ENCODE measurements around the gene FGFBP3. TPM values are rescaled to one million over a fixed set of nuclear protein-coding genes. Genes with fewer than 3 reads are reported as not detected.

Gene FGFBP3
- total and polyA plus RNA-seq, 8 donors = 0.76 to 4.2 (median 3.6) TPM

- DNase-seq = no peak
- H3K27ac ChIP-seq = no peak overlapping the region
- H3K4me3 ChIP-seq = no peak overlapping the region
- TF ChIP-seq, protein P1, sequence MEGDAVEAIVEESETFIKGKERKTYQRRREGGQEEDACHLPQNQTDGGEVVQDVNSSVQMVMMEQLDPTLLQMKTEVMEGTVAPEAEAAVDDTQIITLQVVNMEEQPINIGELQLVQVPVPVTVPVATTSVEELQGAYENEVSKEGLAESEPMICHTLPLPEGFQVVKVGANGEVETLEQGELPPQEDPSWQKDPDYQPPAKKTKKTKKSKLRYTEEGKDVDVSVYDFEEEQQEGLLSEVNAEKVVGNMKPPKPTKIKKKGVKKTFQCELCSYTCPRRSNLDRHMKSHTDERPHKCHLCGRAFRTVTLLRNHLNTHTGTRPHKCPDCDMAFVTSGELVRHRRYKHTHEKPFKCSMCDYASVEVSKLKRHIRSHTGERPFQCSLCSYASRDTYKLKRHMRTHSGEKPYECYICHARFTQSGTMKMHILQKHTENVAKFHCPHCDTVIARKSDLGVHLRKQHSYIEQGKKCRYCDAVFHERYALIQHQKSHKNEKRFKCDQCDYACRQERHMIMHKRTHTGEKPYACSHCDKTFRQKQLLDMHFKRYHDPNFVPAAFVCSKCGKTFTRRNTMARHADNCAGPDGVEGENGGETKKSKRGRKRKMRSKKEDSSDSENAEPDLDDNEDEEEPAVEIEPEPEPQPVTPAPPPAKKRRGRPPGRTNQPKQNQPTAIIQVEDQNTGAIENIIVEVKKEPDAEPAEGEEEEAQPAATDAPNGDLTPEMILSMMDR (IDR thresholded peaks at IDR 0.05) = no peak
- intact Hi-C loops (cut with DNase I) = no loop called here
- H3K36me3 ChIP-seq = no peaks in the 10 kb centered on the region
- no peaks in the 10 kb centered on the region for H3K9me3 ChIP-seq
- H3K27me3 ChIP-seq = no peaks in the 10 kb centered on the region
- no peak for ATAC-seq
- H3K4me1 ChIP-seq = no peaks in the 10 kb centered on the region
Measured at GRCh38 chr10:91879515-91880170, 29.6 kb downstream of the FGFBP3 start.

DNA sequence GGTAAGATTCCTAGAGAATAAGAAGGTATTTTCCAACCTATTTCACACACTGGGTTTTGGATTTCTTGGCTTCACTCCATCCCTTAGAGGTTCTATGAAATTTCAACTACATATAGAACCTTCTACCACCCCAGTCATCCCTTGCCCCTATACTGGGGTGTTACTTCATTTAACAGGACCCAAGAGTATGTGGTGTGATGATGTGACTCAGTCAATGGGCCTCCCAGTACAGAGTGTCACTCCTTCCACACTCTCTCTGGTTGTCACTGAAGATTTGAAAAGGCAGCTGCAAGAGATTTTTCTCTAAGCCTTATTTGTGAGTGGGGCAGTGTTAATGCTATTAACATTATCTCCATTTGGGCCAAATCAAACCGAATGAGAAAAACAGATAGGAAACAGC, 33.5 kb downstream of the FGFBP3 start:
- Histone ChIP-seq H3K27me3 (no peaks in the 10 kb centered on the region), H3K4me3 (no peak overlapping the region), H3K27ac (no peak overlapping the region), H3K9me3 (no peaks in the 10 kb centered on the region), H3K4me1 (no peaks in the 10 kb centered on the region), H3K36me3 (no peaks in the 10 kb centered on the region)
- ATAC-seq (no peak), DNase-seq (no peak)
- TF ChIP-seq, protein P1 (IDR thresholded peaks at IDR 0.05) = no peak
- intact Hi-C loops (cut with DNase I) = no loop called here

- no peaks in the 10 kb centered on the region for H3K9me3 ChIP-seq
- TF ChIP-seq, protein P1 (IDR thresholded peaks at IDR 0.05) = no peak
- no peaks in the 10 kb centered on the region for H3K36me3 ChIP-seq
- DNase-seq (no peak), ATAC-seq (no peak)
- no peak overlapping the region for H3K27ac ChIP-seq
- H3K27me3 ChIP-seq = no peaks in the 10 kb centered on the region
- no peaks in the 10 kb centered on the region for H3K4me1 ChIP-seq
- no peak overlapping the region for H3K4me3 ChIP-seq
- intact Hi-C loops (cut with DNase I) = no loop called here
Measured at GRCh38 chr10:91875156-91875555, 34.1 kb downstream of the FGFBP3 start.

- no peak for DNase-seq
- H3K36me3 ChIP-seq = peaks cover 0 to 47% of the 10 kb centered on the region in 2 donors
Measured at GRCh38 chr10:91865562-91866081, 43.7 kb downstream of the FGFBP3 start.

DNA sequence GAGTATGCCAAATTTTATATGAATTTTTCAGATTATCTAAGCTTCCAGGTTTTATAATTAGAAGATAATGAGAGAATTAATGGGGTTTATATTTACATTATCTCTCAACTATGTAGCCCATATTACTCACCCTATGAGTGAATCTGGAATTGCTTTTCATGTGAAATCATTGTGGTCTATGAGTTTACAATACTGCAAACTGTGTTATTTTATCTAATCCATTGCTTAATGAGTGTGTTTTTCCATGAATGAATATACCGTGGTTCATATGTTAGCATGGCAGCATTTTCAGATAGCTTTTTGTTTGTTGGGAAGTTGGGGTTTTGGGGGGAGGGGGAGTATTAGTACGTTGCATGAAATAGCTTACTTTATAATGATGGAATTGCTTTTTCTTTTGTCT, 44.5 kb downstream of the FGFBP3 start:
- Histone ChIP-seq H3K4me1 (no peaks in the 10 kb centered on the region), H3K4me3 (no peak overlapping the region), H3K27ac (no peak overlapping the region), H3K36me3 (peaks cover 0 to 56% of the 10 kb centered on the region in 2 donors), H3K9me3 (no peaks in the 10 kb centered on the region), H3K27me3 (no peaks in the 10 kb centered on the region)
- TF ChIP-seq, protein P1 (IDR thresholded peaks at IDR 0.05) = no peak
- intact Hi-C loops (cut with DNase I) = no loop called here
- ATAC-seq = no peak
- DNase-seq = no peak

More at GRCh38 chr10:91865562-91866081, 43.7 kb downstream of the FGFBP3 start:
- Histone ChIP-seq H3K4me3 (no peak overlapping the region), H3K4me1 (no peaks in the 10 kb centered on the region), H3K27me3 (no peaks in the 10 kb centered on the region), H3K9me3 (no peaks in the 10 kb centered on the region), H3K27ac (no peak overlapping the region)
- no peak for ATAC-seq
- TF ChIP-seq, protein P1 (IDR thresholded peaks at IDR 0.05) = no peak
- intact Hi-C loops (cut with DNase I) = no loop called here
